Upper lobe of left lung (tissue), 6 donors: Measurements from ENCODE around the gene CDKAL1. TPM values are rescaled to one million over a fixed set of nuclear protein-coding genes. Genes with fewer than 3 reads are reported as not detected.
"Not testable (repeated sequence)": the region's sequence is repeated elsewhere in the genome, so short reads cannot be mapped to it uniquely, and the experiment has no call there.

Experiments used
- ATAC-seq, 2 donors: fragments of 200-7000 bp; cut with Tn5 transposase; one replicate each; pipeline ENCODE4 v1.9.1; 2022; ENCODE audit warnings: mild to moderate bottlenecking in 2 of 2, moderate library complexity in 2 of 2; ENCODE audit not compliant: low FRiP score in 2 of 2
- DNase-seq, 2 donors: peaks; one replicate each; pipeline ENCODE4 v3.0.0-alpha.2; 2019 to 2020
- H3K27ac ChIP-seq, 4 donors: fragments of 200-600 bp; sonication (generic); one replicate each; pipeline ENCODE4 v1.5.1; 2016 to 2019
- H3K27me3 ChIP-seq, 4 donors: fragments of 200-600 bp; sonication (generic); one replicate each; pipeline ENCODE4 v1.5.1; 2017 to 2019
- H3K36me3 ChIP-seq, 4 donors: fragments of 200-600 bp; sonication (generic); one replicate each; pipeline ENCODE4 v1.5.1; 2016 to 2019
- H3K4me1 ChIP-seq, 4 donors: fragments of 200-600 bp; sonication (generic); one replicate each; pipeline ENCODE4 v1.5.1; 2018 to 2019
- H3K4me3 ChIP-seq, 4 donors: fragments of 200-600 bp; sonication (generic); one replicate each; pipeline ENCODE4 v1.5.1; 2017 to 2019; ENCODE audit warnings: mild to moderate bottlenecking in 2 of 4, moderate library complexity in 1 of 4
- H3K9me3 ChIP-seq, 4 donors: fragments of 200-600 bp; sonication (generic); one replicate each; pipeline ENCODE4 v1.5.1; 2018 to 2019
- CTCF ChIP-seq, 6 experiments: fragments of 450-650 bp in 4 of 6; fragments of 200-600 bp in 2 of 6; sonication (generic) in 2 of 6; IDR thresholded peaks; one replicate each; pipeline ENCODE4 v1.5.1; 2016 to 2019; ENCODE audit warnings: antibody characterized with exemption in 6 of 6
- EP300 ChIP-seq, 4 donors: sonication (generic); formaldehyde crosslinking; IDR thresholded peaks; one replicate each; pipeline ENCODE4 v1.5.1; 2017; ENCODE audit warnings: antibody characterized with exemption in 4 of 4, control low read depth in 2 of 4
- POLR2A ChIP-seq, 4 donors: fragments of 450-650 bp; IDR thresholded peaks; one replicate each; pipeline ENCODE4 v1.5.1; 2016 to 2017; ENCODE audit warnings: antibody characterized with exemption in 4 of 4, mild to moderate bottlenecking in 2 of 4
- POLR2AphosphoS5 ChIP-seq, 2 donors: sonication (generic); formaldehyde crosslinking; IDR thresholded peaks; one replicate each; pipeline ENCODE4 v1.5.1; 2017; ENCODE audit warnings: antibody characterized with exemption in 2 of 2
- WGBS, 2 donors: methylation state at CpG; one replicate each; pipeline ENCODE4 v1.1.5; 2017 to 2018; 5-methylcytosine and 5-hydroxymethylcytosine counted together
- total RNA-seq, 6 donors: library from RNA; depleted of rRNA in 4 of 6; stranded (reverse); fragments of >200 nt in 4 of 6; gene quantifications; one replicate each; pipeline versions ENCODE4 v1.1.0 to v1.2.1, GENCODE V29; 2016 to 2021
- donor health status: DM: no; HTN: no; CAD: no; lungs with moderate emphysema.
- donor health status: DM: no; HTN: yes; CAD: no; lungs with severe emphysema.

CDKAL1 gene
- total RNA-seq, 6 donors from 2014 or later: 9.4 to 22.6 (median 13.8) TPM

DNA sequence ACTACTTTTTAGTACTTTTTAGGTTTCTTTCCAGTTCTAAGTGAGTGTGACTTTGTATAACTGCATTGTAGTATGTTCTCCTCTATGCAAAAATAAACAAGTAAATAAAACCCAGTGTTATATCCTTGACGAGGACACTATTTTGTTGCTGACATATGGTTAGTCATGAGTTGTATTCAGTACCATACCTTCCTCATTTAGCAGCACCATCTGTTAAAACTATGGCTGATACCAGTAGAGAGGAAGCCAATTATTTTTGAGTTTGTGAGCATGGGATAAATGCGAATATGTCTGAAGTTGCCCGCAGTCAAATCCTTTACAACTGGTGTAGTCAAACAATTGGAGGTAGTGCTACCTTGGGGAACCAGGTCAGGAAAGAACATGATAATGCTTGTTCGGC, 74.1 kb downstream of the CDKAL1 start:
- 94 to 96% methylated on average over 4 of the region's 4 CpGs for WGBS, 2 donors
- DNase-seq (no peak), ATAC-seq (no peak)
- Histone ChIP-seq H3K36me3 (no peaks in the 10 kb centered on the region), H3K27ac (no peak overlapping the region), H3K9me3 (no peaks in the 10 kb centered on the region), H3K27me3 (no peaks in the 10 kb centered on the region), H3K4me3 (no peak overlapping the region), H3K4me1 (no peaks in the 10 kb centered on the region)
- TF ChIP-seq CTCF (IDR thresholded peaks at IDR 0.05) (no peak), EP300 (IDR thresholded peaks at IDR 0.05) (no peak)

DNA sequence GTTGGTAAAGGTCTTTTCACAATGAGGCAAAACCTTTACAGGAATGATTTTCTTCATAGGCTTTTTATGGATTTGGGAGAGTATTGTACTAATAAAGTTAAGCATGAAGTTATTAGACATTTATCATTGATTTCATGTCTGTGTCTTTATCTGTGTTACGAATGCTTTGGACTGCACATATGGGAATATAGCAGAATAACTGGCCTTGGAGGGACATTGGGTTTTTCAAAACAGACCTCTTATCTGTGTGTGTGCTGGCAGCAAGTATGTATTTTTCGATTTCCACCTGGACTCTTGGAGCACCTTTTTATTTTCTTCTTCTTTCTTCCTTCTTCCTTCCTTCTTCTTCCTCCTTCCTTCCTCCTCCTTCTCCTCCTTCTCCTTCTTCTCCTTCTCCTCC, 74.6 kb downstream of the CDKAL1 start:
- Histone ChIP-seq H3K4me1 (no peaks in the 10 kb centered on the region), H3K36me3 (no peaks in the 10 kb centered on the region), H3K27me3 (no peaks in the 10 kb centered on the region), H3K27ac (no peak overlapping the region), H3K4me3 (no peak overlapping the region), H3K9me3 (no peaks in the 10 kb centered on the region)
- DNase-seq (no peak), ATAC-seq (no peak)
- 97 to 100% methylated on average over 2 of the region's 2 CpGs for WGBS, 2 donors
- TF ChIP-seq POLR2A (IDR thresholded peaks at IDR 0.05) (no peak), CTCF (IDR thresholded peaks at IDR 0.05) (no peak), POLR2AphosphoS5 (IDR thresholded peaks at IDR 0.05) (no peak), EP300 (IDR thresholded peaks at IDR 0.05) (no peak)

DNA sequence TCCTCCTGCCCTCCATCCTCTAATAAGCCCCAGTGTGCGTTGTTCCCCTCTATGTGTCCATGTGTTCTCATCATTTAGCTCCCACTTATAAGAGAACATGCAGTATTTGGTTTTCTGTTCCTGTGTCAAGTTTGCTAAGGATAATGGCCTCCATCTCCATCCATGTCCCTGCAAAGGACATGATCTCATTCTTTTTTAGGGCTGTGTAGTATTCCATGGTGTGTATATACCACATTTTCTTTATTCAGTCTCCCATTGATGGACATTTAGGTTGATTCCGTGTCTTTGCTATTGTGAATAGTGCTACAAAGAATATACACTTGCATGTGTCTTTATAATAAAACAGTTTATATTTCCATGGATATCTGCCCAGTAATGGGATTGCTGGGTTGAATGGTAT, 75.7 kb downstream of the CDKAL1 start:
- not testable (repeated sequence) for H3K27me3 ChIP-seq, H3K27ac ChIP-seq, H3K36me3 ChIP-seq, H3K9me3 ChIP-seq, H3K4me1 ChIP-seq, ATAC-seq, H3K4me3 ChIP-seq, DNase-seq
- WGBS, 2 donors: 97 to 100% methylated on average over 2 of the region's 2 CpGs

- no peak for TF ChIP-seq POLR2A (IDR thresholded peaks at IDR 0.05)
- no peak for TF ChIP-seq POLR2AphosphoS5 (IDR thresholded peaks at IDR 0.05)
- TF ChIP-seq EP300 (IDR thresholded peaks at IDR 0.05): no peak
- TF ChIP-seq CTCF (IDR thresholded peaks at IDR 0.05): no peak
Measured at GRCh38 chr6:20610636-20611370, 76.5 kb downstream of the CDKAL1 start.

DNA sequence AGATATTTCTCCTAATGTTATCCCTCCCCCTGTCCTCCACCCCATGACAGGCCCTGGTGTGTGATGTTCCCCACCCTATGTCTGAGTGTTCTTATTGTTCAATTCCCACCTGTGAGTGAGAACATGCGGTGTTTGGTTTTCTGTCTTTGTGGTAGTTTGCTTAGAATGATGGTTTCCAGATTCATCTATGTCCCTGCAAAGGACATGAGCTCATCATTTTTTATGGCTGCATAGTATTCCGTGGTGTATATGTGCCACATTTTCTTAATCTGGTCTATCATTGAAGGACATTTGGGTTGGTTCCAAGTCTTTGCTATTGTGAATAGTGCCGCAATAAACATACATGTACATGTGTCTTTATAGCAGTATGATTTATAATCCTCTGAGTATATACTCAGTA, 83.3 kb downstream of the CDKAL1 start:
- not testable (repeated sequence) for H3K27ac ChIP-seq, ATAC-seq, H3K9me3 ChIP-seq, H3K27me3 ChIP-seq, DNase-seq, H3K36me3 ChIP-seq, H3K4me3 ChIP-seq, H3K4me1 ChIP-seq
- WGBS, 2 donors: 91 to 99% methylated on average over 3 of the region's 3 CpGs

More at GRCh38 chr6:20610636-20611370, 76.5 kb downstream of the CDKAL1 start:
- Histone ChIP-seq H3K4me3 (no peak overlapping the region), H3K36me3 (no peaks in the 10 kb centered on the region), H3K4me1 (no peaks in the 10 kb centered on the region), H3K27ac (no peak overlapping the region), H3K9me3 (no peaks in the 10 kb centered on the region), H3K27me3 (no peaks in the 10 kb centered on the region)
- no peak for DNase-seq
- 93 to 100% methylated on average over 2 of the region's 2 CpGs for WGBS, 2 donors
- ATAC-seq: no peak

DNA sequence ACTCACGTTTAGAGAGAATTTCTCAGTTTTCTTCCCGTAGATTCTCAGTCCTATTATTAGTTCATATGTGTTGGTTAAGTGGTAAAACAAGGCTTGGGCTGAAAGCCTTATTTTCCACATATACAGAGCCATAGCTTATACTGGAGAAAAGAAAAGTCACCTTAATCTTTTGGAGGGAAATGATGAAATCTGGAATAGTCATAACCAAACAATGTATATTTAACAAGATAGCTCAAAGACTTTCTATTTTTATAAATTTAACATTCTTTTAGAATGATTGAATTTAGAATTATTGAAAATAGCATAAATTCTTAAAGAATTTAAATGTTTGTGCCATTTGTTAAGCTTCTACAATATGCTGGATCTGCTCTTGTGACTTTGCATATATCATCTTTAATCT, 85.8 kb downstream of the CDKAL1 start:
- TF ChIP-seq CTCF (IDR thresholded peaks at IDR 0.05) (no peak), POLR2AphosphoS5 (IDR thresholded peaks at IDR 0.05) (no peak), POLR2A (IDR thresholded peaks at IDR 0.05) (no peak), EP300 (IDR thresholded peaks at IDR 0.05) (no peak)
- no peak for DNase-seq
- Histone ChIP-seq H3K27me3 (no peaks in the 10 kb centered on the region), H3K9me3 (no peaks in the 10 kb centered on the region), H3K4me1 (no peaks in the 10 kb centered on the region), H3K4me3 (no peak overlapping the region), H3K27ac (no peak overlapping the region), H3K36me3 (no peaks in the 10 kb centered on the region)
- WGBS, 2 donors: 86 to 88% methylated on average over 2 of the region's 2 CpGs
- ATAC-seq: no peak
